H1 (cell line): ENCODE results near the gene ASXL1. TPM values are rescaled to one million over a fixed set of nuclear protein-coding genes. Genes with fewer than 3 reads are reported as not detected.

ENCODE experiments used
- CTCF ChIA-PET: fragments of 300-600 bp; sonication (Branson Sonifier 250); formaldehyde crosslinking; loops from one replicate; lab custom pipeline; 2021; ENCODE audit not compliant: partially characterized antibody; lab: Charles Lee
- POLR2A ChIA-PET: fragments of 300-600 bp; sonication (Branson Sonifier 250); formaldehyde crosslinking; loops from one replicate; lab custom pipeline; 2021; ENCODE audit warnings: inconsistent platforms; ENCODE audit not compliant: partially characterized antibody; lab: Charles Lee
- DNase-seq, 2 experiments: peaks; one replicate each; pipeline versions ENCODE4 v3.0.0 to v3.0.0-alpha.2; 2010 to 2022; ENCODE audit warnings: low spot score in 2 of 2, low read depth in 1 of 2, mixed read lengths in 1 of 2
- FAIRE-seq: peaks from 2 replicates; lab custom pipeline; 2011; peaks lifted over from hg19 to GRCh38; lab: Jason Lieb, UNC
- H2AFZ ChIP-seq: 2 replicates; pipeline ENCODE4 v1.8.1; 2012; ENCODE audit warnings: low read length, inconsistent platforms
- H2AK5ac ChIP-seq: 2 replicates; pipeline ENCODE4 v1.6.1; 2013; ENCODE audit warnings: low read depth, low read length
- H2BK120ac ChIP-seq: replicated peaks from 2 replicates; pipeline ENCODE3; 2013; ENCODE audit warnings: low read depth, low read length, inconsistent platforms
- H2BK12ac ChIP-seq: 2 replicates; pipeline ENCODE4 v1.6.1; 2013; ENCODE audit warnings: low read depth, low read length
- H2BK15ac ChIP-seq: 2 replicates; pipeline ENCODE4 v1.6.1; 2013; ENCODE audit warnings: low read length
- H2BK20ac ChIP-seq: 2 replicates; pipeline ENCODE4 v1.6.1; 2013; ENCODE audit warnings: low read length
- H2BK5ac ChIP-seq: 2 replicates; pipeline ENCODE4 v1.6.1; 2013; ENCODE audit warnings: low read depth, low read length
- H3K14ac ChIP-seq: 2 replicates; pipeline ENCODE4 v1.6.1; 2013; ENCODE audit warnings: inconsistent platforms; ENCODE audit not compliant: insufficient read length
- H3K18ac ChIP-seq: 2 replicates; pipeline ENCODE4 v1.6.1; 2013; ENCODE audit warnings: low read length; ENCODE audit errors: extremely low read depth
- H3K23ac ChIP-seq: 2 replicates; pipeline ENCODE4 v1.6.1; 2013; ENCODE audit warnings: inconsistent platforms; ENCODE audit not compliant: insufficient read length
- H3K23me2 ChIP-seq: 2 replicates; pipeline ENCODE4 v1.6.1; 2013; ENCODE audit warnings: low read depth, low read length
- H3K27ac ChIP-seq: 2 replicates; pipeline ENCODE4 v1.6.1; 2011; ENCODE audit warnings: low read depth, low read length, inconsistent platforms
- H3K27me3 ChIP-seq, 4 experiments: replicated peaks in 1 of 4; 1 replicate in 1 of 4; 2 replicates in 3 of 4; pipeline versions ENCODE4 v1.6.1 to v1.8.1; 2011 to 2013; ENCODE audit warnings: low read length in 3 of 4, mild to moderate bottlenecking in 3 of 4, inconsistent platforms in 2 of 4, mixed read lengths in 2 of 4, moderate library complexity in 1 of 4; ENCODE audit not compliant: control insufficient read depth in 3 of 4, insufficient read depth in 3 of 4; ENCODE audit errors: extremely low read depth in 1 of 4
- H3K36me3 ChIP-seq, 4 experiments: 2 replicates each; pipeline versions ENCODE4 v1.6.1 to v1.8.1; 2011 to 2013; ENCODE audit warnings: mild to moderate bottlenecking in 4 of 4, low read length in 3 of 4, moderate library complexity in 2 of 4, control low read depth in 1 of 4, inconsistent platforms in 1 of 4; ENCODE audit not compliant: insufficient read depth in 4 of 4, control insufficient read depth in 2 of 4
- H3K4ac ChIP-seq: replicated peaks from 2 replicates; pipeline ENCODE3; 2013; ENCODE audit warnings: low read length, low read depth, mixed read lengths, inconsistent platforms; ENCODE audit not compliant: insufficient read length
- H3K4me1 ChIP-seq, 4 experiments: replicated peaks in 1 of 4; 1 replicate in 1 of 4; 2 replicates in 3 of 4; pipeline versions ENCODE4 v1.6.1 to v1.8.1; 2011 to 2013; ENCODE audit warnings: low read length in 3 of 4, inconsistent platforms in 2 of 4, mixed read lengths in 1 of 4; ENCODE audit not compliant: insufficient read depth in 4 of 4, control insufficient read depth in 3 of 4
- H3K4me2 ChIP-seq, 2 experiments: 2 replicates each; pipeline versions ENCODE4 v1.6.1 to v1.8.1; 2011 to 2013; ENCODE audit warnings: low read depth in 2 of 2, low read length in 2 of 2, control low read depth in 1 of 2, inconsistent platforms in 1 of 2, mild to moderate bottlenecking in 1 of 2; ENCODE audit not compliant: insufficient read depth in 1 of 2
- H3K4me3 ChIP-seq, 4 experiments: fragments of 200-600, 300-600 bp in 1 of 4; sonication (generic), shearing (Covaris generic), sonication (Bioruptor Twin) in 1 of 4; 2 replicates each; pipeline versions ENCODE4 v1.5.1 to v1.8.1; 2011 to 2016; ENCODE audit warnings: low read length in 4 of 4, low read depth in 3 of 4, control low read depth in 2 of 4, inconsistent platforms in 2 of 4, mild to moderate bottlenecking in 2 of 4, mixed read lengths in 1 of 4, moderate library complexity in 1 of 4; ENCODE audit not compliant: insufficient read depth in 2 of 4; ENCODE audit errors: extremely low read depth in 1 of 4
- H3K56ac ChIP-seq: replicated peaks from 2 replicates; pipeline ENCODE3; 2013; ENCODE audit warnings: low read depth, mild to moderate bottlenecking, mixed read lengths, low read length, inconsistent platforms; ENCODE audit not compliant: insufficient read length
- H3K79me1 ChIP-seq: 2 replicates; pipeline ENCODE4 v1.6.1; 2013; ENCODE audit warnings: low read depth, low read length, control low read depth
- H3K79me2 ChIP-seq, 2 experiments: 2 replicates each; pipeline versions ENCODE4 v1.6.1 to v1.8.1; 2012 to 2013; ENCODE audit warnings: low read length in 2 of 2, mild to moderate bottlenecking in 2 of 2, inconsistent platforms in 1 of 2; ENCODE audit not compliant: insufficient read depth in 2 of 2, control insufficient read depth in 1 of 2
- H3K9ac ChIP-seq, 4 experiments: replicated peaks in 1 of 4; 1 replicate in 1 of 4; 2 replicates in 3 of 4; pipeline versions ENCODE4 v1.6.1 to v1.8.1; 2011 to 2013; ENCODE audit warnings: low read depth in 3 of 4, low read length in 3 of 4, control low read depth in 2 of 4, mild to moderate bottlenecking in 2 of 4, moderate library complexity in 2 of 4, inconsistent platforms in 1 of 4; ENCODE audit errors: extremely low read depth in 1 of 4
- H3K9me3 ChIP-seq, 2 experiments: 2 replicates each; pipeline versions ENCODE4 v1.6.1 to v1.8.1; 2012 to 2013; ENCODE audit warnings: mild to moderate bottlenecking in 2 of 2, moderate library complexity in 2 of 2, control low read depth in 1 of 2, inconsistent platforms in 1 of 2, low read depth in 1 of 2, low read length in 1 of 2, mixed read lengths in 1 of 2; ENCODE audit not compliant: insufficient read depth in 2 of 2
- H4K20me1 ChIP-seq, 2 experiments: replicated peaks in 1 of 2; 2 replicates each; pipeline versions ENCODE3 to v1.8.1; 2011 to 2013; ENCODE audit warnings: inconsistent platforms in 2 of 2, low read length in 2 of 2, mild to moderate bottlenecking in 1 of 2; ENCODE audit not compliant: insufficient read depth in 2 of 2, control insufficient read depth in 1 of 2
- H4K5ac ChIP-seq: 2 replicates; pipeline ENCODE4 v1.6.1; 2013; ENCODE audit warnings: low read length, low read depth, mixed read lengths, inconsistent platforms; ENCODE audit not compliant: insufficient read length
- H4K8ac ChIP-seq: 2 replicates; pipeline ENCODE4 v1.8.0; 2013; ENCODE audit warnings: mild to moderate bottlenecking, moderate library complexity, low read length, inconsistent platforms; ENCODE audit not compliant: insufficient read depth; ENCODE audit errors: extremely low read depth
- H4K91ac ChIP-seq: replicated peaks from 2 replicates; pipeline ENCODE3; 2013; ENCODE audit warnings: low read length, mixed read lengths, inconsistent platforms; ENCODE audit not compliant: insufficient read length
- KDM4A ChIP-seq: IDR thresholded peaks from one replicate; pipeline ENCODE4 v1.7.1; 2012; ENCODE audit warnings: low read depth, mild to moderate bottlenecking, moderate library complexity, low read length, inconsistent platforms; ENCODE audit not compliant: severe bottlenecking
- WGBS, 2 experiments: shearing (Covaris generic) in 1 of 2; methylation state at CpG; one replicate each; pipeline versions ENCODE4 v1.1.6 to v1.1.7; 2013 to 2015; ENCODE audit warnings: low lambda C conversion rate in 2 of 2, mixed read lengths in 2 of 2, inconsistent platforms in 1 of 2, low coverage in 1 of 2, missing lambda C conversion rate in 1 of 2; ENCODE audit not compliant: insufficient replicate concordance in 2 of 2, insufficient coverage in 1 of 2, insufficient read length in 1 of 2; ENCODE audit errors: extremely low coverage in 1 of 2, missing lambda C conversion rate in 1 of 2; 5-methylcytosine and 5-hydroxymethylcytosine counted together
- polyA plus RNA-seq, 7 experiments: library from polyadenylated mRNA; depleted of rRNA in 3 of 7; stranded (reverse) in 5 of 7; unstranded in 2 of 7; fragments of >200 nt in 5 of 7; fragments of 200-250 nt in 2 of 7; gene quantifications; 1 replicate in 5 of 7; 2 replicates in 1 of 7; 4 replicates in 1 of 7; pipeline versions ENCODE4 v1.2.1 to v1.2.3, GENCODE V29; 2011 to 2013; ENCODE audit warnings: missing spikeins in 2 of 7, mixed read lengths in 2 of 7
- total RNA-seq: library from RNA; stranded (reverse); fragmentation: NEBNext Ultra II Directional; extraction: Animal tissue kit (Norgen Biotek cat#: 25700); gene quantifications from 2 replicates; pipeline ENCODE4 v1.2.1, GENCODE V29; 2021

Gene ASXL1
- total and polyA plus RNA-seq, 2 of the 8 experiments (the other 6 are each of a cell fraction or from before 2014, with no cell fraction given) = 10.6 to 26.5 TPM

DNA sequence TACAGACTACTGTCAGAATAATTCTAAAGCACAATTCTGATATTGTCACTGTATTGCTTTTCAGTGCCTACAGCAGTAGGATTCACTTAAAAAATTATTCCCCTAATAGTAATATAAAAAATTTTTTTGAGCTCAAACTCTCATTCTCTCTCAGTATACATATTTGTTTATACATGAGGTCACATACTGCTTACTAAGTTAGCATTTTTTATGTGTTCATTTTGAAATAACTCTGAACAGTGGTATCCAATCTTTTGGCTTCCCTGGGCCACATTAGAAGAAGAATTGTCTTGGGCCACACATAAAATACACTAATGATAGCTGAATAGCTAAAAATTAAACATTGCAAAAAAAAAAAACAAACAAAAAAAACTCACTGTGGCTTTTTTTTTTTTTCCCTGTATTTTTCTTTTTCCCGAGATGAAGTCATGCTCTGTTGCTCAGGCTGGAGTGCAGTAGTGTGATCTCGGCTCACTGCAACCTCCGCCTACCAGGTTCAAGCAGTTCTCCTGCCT is 38.6 kb downstream of the ASXL1 start:
- Histone ChIP-seq H2BK120ac (no peak overlapping the region), H4K20me1 (peaks cover 0 to 2% of the 10 kb centered on the region in 2 experiments), H3K79me2 (no peaks in the 10 kb centered on the region), H3K9ac (no peak overlapping the region), H3K23me2 (no peaks in the 10 kb centered on the region), H3K4me2 (no peak overlapping the region), H3K4me1 (no peaks in the 10 kb centered on the region), H4K8ac (no peak overlapping the region), H2BK12ac (no peak overlapping the region), H3K4ac (no peak overlapping the region), H3K56ac (no peak overlapping the region), H3K18ac (no peak overlapping the region), H3K23ac (no peak overlapping the region), H3K9me3 (no peaks in the 10 kb centered on the region), H2BK20ac (no peak overlapping the region), H3K14ac (no peak overlapping the region), H4K5ac (no peak overlapping the region), H3K27ac (no peak overlapping the region), H2BK5ac (no peak overlapping the region), H2AFZ (no peak overlapping the region), H3K27me3 (no peaks in the 10 kb centered on the region), H3K79me1 (no peaks in the 10 kb centered on the region), H2BK15ac (no peak overlapping the region), H3K36me3 (no peaks in the 10 kb centered on the region), H4K91ac (no peak overlapping the region), H2AK5ac (no peak overlapping the region), H3K4me3 (no peak overlapping the region)
- FAIRE-seq (no peak), DNase-seq (no peak)
- no CpG with 5 or more reads among the region's 3 CpGs for WGBS, 2 experiments
- POLR2A ChIA-PET = no interaction called here
- CTCF ChIA-PET = no interaction called here
- TF ChIP-seq KDM4A = no peak
